ENCODE results near the gene PIN4. TPM values are rescaled to one million over a fixed set of nuclear protein-coding genes. Genes with fewer than 3 reads are reported as not detected.
"Not testable (repeated sequence)": the region's sequence is repeated elsewhere in the genome, so short reads cannot be mapped to it uniquely, and the experiment has no call there.

Gene PIN4
- total and polyA plus RNA-seq, 7 experiments from 2014 or later = 2.0 to 30.9 (median 11.6) TPM

DNA sequence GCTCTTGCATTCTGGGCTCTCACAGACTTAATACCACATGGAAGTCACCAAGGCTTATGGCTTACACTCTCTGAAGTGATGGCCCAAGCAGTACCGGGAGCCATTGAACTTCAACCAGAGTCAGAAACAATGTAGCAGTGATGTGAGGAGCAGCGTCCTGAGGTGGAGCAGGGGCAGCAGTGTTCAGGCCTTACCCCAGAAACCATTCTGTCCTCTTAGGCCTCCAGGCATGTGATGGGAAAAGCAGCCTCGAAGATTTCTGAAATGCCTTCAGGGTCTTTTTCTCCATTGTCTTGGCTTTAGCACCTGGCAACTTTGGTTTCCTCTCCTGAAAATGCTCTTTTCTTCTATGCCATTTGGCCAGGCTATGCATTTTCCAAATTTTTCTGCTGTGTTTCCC lies 22.8 kb upstream of the PIN4 start:
- Histone ChIP-seq H3K27me3 (ENCODE audit: control insufficient read depth in 2 of 2, insufficient read depth in 2 of 2, low read length in 2 of 2) (no peaks in the 10 kb centered on the region), H3K9me3 (ENCODE audit: control insufficient read depth in 2 of 3, low read length in 3 of 3) (no peaks in the 10 kb centered on the region), H3K4me1 (ENCODE audit: control insufficient read depth in 2 of 2, insufficient read depth in 2 of 2, low read length in 2 of 2) (no peaks in the 10 kb centered on the region), H3K4me3 (ENCODE audit: low read length) (no peak overlapping the region), H3K27ac (ENCODE audit: low read depth, low read length) (no peak overlapping the region), H3K36me3 (ENCODE audit: control insufficient read depth in 2 of 3, insufficient read depth in 3 of 3, low read length in 3 of 3) (no peaks in the 10 kb centered on the region)
- ATAC-seq (no peak), DNase-seq (no peak)
- peaks cover 0 to 5% (median 0%) of the 10 kb centered on the region in 5 donors for H3K27me3 Mint-ChIP-seq
- H3K27ac Mint-ChIP-seq = no peak overlapping the region
- ChIA-PET POLR2A (no interaction called here), CTCF (no interaction called here)
- intact Hi-C loops (cut with micrococcal nuclease) = no loop called here
- peaks cover 0 to 4% (median 0%) of the 10 kb centered on the region in 5 donors for H3K36me3 Mint-ChIP-seq
- no peaks in the 10 kb centered on the region for H3K4me1 Mint-ChIP-seq
- peaks cover 0 to 4% (median 0%) of the 10 kb centered on the region in 11 donors for H3K9me3 Mint-ChIP-seq
- H3K4me3 Mint-ChIP-seq = no peak overlapping the region

- ChIA-PET CTCF (no interaction called here), POLR2A (no interaction called here)
- intact Hi-C loops (cut with micrococcal nuclease) = no loop called here
- no peak overlapping the region for H3K4me3 Mint-ChIP-seq
- no peaks in the 10 kb centered on the region for H3K27me3 ChIP-seq (ENCODE audit: control insufficient read depth in 2 of 2, insufficient read depth in 2 of 2, low read length in 2 of 2)
- no peaks in the 10 kb centered on the region for H3K9me3 ChIP-seq (ENCODE audit: control insufficient read depth in 2 of 3, low read length in 3 of 3)
- peaks cover 0 to 5% (median 0%) of the 10 kb centered on the region in 5 donors for H3K27me3 Mint-ChIP-seq
- H3K36me3 Mint-ChIP-seq = peaks cover 0 to 4% (median 0%) of the 10 kb centered on the region in 5 donors
- DNase-seq (no peak), ATAC-seq (no peak)
- no peaks in the 10 kb centered on the region for H3K4me1 Mint-ChIP-seq
- H3K9me3 Mint-ChIP-seq = peaks cover 0 to 4% (median 0%) of the 10 kb centered on the region in 11 donors
- H3K4me3 ChIP-seq (ENCODE audit: low read length) = no peak overlapping the region
- H3K36me3 ChIP-seq (ENCODE audit: control insufficient read depth in 2 of 3, insufficient read depth in 3 of 3, low read length in 3 of 3) = no peaks in the 10 kb centered on the region
- H3K4me1 ChIP-seq (ENCODE audit: control insufficient read depth in 2 of 2, insufficient read depth in 2 of 2, low read length in 2 of 2) = no peaks in the 10 kb centered on the region
- no peak overlapping the region for H3K27ac Mint-ChIP-seq
- no peak overlapping the region for H3K27ac ChIP-seq (ENCODE audit: low read depth, low read length)
Measured at GRCh38 chrX:72159769-72160168, 21.8 kb upstream of the PIN4 start.

DNA sequence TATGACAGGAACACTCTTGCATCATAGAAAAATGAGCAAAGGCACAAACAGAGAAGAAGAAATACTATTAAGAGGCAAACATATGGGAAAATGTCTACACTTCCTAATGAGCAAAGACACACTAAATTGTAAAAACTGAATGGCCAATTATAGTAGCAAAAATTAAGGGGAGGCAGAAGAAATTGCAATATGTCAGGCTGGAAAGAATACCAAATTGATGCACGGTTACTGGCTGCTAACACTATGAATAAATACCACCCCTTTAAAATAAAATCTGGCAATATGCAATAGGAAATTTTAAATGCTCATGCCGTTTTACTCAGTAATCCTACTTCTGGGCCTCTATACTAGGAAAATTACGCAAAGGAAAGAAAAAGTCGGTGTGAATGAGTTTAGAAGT lies 16.0 kb upstream of the PIN4 start:
- H3K36me3 ChIP-seq (ENCODE audit: control insufficient read depth in 2 of 3, insufficient read depth in 3 of 3, low read length in 3 of 3) = no peaks in the 10 kb centered on the region
- peaks cover 0 to 5% (median 0%) of the 10 kb centered on the region in 5 donors for H3K27me3 Mint-ChIP-seq
- peaks cover 0 to 2% (median 0%) of the 10 kb centered on the region in 11 donors for H3K9me3 Mint-ChIP-seq
- ChIA-PET CTCF (no interaction called here), POLR2A (no interaction called here)
- no peaks in the 10 kb centered on the region for H3K36me3 Mint-ChIP-seq
- intact Hi-C loops (cut with micrococcal nuclease) = no loop called here
- H3K27me3 ChIP-seq (ENCODE audit: control insufficient read depth in 2 of 2, insufficient read depth in 2 of 2, low read length in 2 of 2) = no peaks in the 10 kb centered on the region
- H3K4me1 Mint-ChIP-seq = peaks cover 0 to 10% (median 5%) of the 10 kb centered on the region in 7 donors
- no peaks in the 10 kb centered on the region for H3K9me3 ChIP-seq (ENCODE audit: control insufficient read depth in 2 of 3, low read length in 3 of 3)
- ATAC-seq (no peak), DNase-seq (no peak)
- no peak overlapping the region for H3K27ac Mint-ChIP-seq
- no peaks in the 10 kb centered on the region for H3K4me1 ChIP-seq (ENCODE audit: control insufficient read depth in 2 of 2, insufficient read depth in 2 of 2, low read length in 2 of 2)
- no peak overlapping the region for H3K4me3 Mint-ChIP-seq
- H3K4me3 ChIP-seq (ENCODE audit: low read length) = no peak overlapping the region
- H3K27ac ChIP-seq (ENCODE audit: low read depth, low read length) = no peak overlapping the region

DNA sequence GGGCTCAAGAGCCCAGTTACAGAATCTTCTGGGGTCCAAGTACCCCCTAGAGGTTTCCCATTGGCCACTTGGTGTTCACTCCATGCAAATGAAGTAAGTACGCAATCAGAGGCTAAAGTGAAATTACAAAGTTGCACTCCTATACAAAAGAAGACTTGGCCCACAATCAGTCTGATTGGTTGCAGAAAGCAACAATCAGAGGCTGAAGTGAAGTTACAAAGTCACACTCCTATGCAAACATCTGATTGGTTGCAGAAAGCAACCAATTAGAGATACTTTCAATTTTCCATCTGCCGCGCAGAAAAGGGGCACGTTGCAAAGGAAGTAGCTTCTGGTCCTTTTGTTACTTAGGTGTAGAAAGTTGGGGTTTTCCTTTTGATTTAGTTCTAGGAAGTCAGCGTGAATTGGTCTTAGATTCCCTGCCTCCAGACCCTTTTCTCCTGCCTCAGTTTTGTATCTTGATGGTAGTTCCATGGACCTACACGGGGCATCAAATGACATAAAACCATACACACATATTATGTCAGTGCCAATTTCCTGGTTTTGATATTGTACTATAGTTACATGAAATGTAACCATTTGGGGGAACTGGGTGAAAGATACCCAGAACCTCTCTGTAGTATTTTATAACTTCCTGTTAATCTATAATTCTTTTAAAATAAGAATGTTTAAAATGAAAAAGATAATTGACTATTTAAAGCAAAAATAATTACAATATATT lies 12.4 kb upstream of the PIN4 start:
- intact Hi-C loops (cut with micrococcal nuclease) = loop anchor here (1.0 kb wide), 1 partner anchor 12 kb away; the partner anchor contains the start of gene PIN4 (in 2 of the 2)
- Histone ChIP-seq H3K9me3 (ENCODE audit: control insufficient read depth in 2 of 3, low read length in 3 of 3) (no peaks in the 10 kb centered on the region), H3K4me3 (ENCODE audit: low read length) (peak overlapping the region; percentile 28), H3K27me3 (ENCODE audit: control insufficient read depth in 2 of 2, insufficient read depth in 2 of 2, low read length in 2 of 2) (no peaks in the 10 kb centered on the region), H3K4me1 (ENCODE audit: control insufficient read depth in 2 of 2, insufficient read depth in 2 of 2, low read length in 2 of 2) (no peaks in the 10 kb centered on the region), H3K36me3 (ENCODE audit: control insufficient read depth in 2 of 3, insufficient read depth in 3 of 3, low read length in 3 of 3) (no peaks in the 10 kb centered on the region), H3K27ac (ENCODE audit: low read depth, low read length) (peak overlapping the region; percentile 66)
- Mint-ChIP-seq H3K27me3 (peaks cover 0 to 5% (median 0%) of the 10 kb centered on the region in 5 donors), H3K4me1 (peaks cover 0 to 10% (median 5%) of the 10 kb centered on the region in 7 donors), H3K27ac (peak overlapping the region; percentile 87 to 97 (median 90)), H3K4me3 (peak overlapping the region; percentile 46 to 89 (median 84)), H3K9me3 (peaks cover 0 to 2% (median 0%) of the 10 kb centered on the region in 11 donors), H3K36me3 (no peaks in the 10 kb centered on the region)
- ChIA-PET POLR2A (interaction anchor here (2.0 kb wide), 1 partner anchor 12 kb away, joined by 9 read pairs; the partner anchor contains the start of gene PIN4), CTCF (interaction anchor here (0.9 kb wide), 1 partner anchor 12 kb away, joined by 4 read pairs; no protein-coding TSS in a partner anchor)
- ATAC-seq = peak; percentile 94
- peak in 7 of 9 donors; percentile 52 to 71 (median 58) for DNase-seq

DNA sequence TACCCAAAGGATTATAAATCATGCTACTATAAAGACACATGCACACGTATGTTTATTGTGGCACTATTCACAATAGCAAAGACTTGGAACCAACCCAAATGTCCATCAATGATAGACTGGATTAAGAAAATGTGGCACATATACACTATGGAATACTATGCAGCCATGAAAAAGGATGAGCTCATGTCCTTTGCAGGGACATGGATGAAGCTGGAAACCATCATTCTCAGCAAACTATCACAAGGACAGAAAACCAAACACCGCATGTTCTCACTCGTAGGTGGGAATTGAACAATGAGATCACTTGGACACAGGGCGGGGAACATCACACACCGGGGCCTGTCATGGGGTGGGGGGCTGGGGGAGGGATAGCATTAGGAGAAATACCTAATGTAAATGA lies 5.3 kb upstream of the PIN4 start:
- H3K36me3 ChIP-seq (ENCODE audit: control insufficient read depth in 2 of 3, insufficient read depth in 3 of 3, low read length in 3 of 3); H3K27me3 Mint-ChIP-seq; H3K4me3 Mint-ChIP-seq; DNase-seq; H3K27ac Mint-ChIP-seq; H3K27ac ChIP-seq (ENCODE audit: low read depth, low read length); H3K36me3 Mint-ChIP-seq; CTCF ChIA-PET; H3K9me3 ChIP-seq (ENCODE audit: control insufficient read depth in 2 of 3, low read length in 3 of 3); ATAC-seq; H3K4me1 ChIP-seq (ENCODE audit: control insufficient read depth in 2 of 2, insufficient read depth in 2 of 2, low read length in 2 of 2); H3K27me3 ChIP-seq (ENCODE audit: control insufficient read depth in 2 of 2, insufficient read depth in 2 of 2, low read length in 2 of 2); intact Hi-C loops (cut with micrococcal nuclease); H3K4me3 ChIP-seq (ENCODE audit: low read length); POLR2A ChIA-PET; H3K9me3 Mint-ChIP-seq: not testable (repeated sequence)
- peaks cover 0 to 13% (median 10%) of the 10 kb centered on the region in 7 donors for H3K4me1 Mint-ChIP-seq

GRCh38 chrX:72176981-72177380 lies 4.6 kb upstream of the PIN4 start:
- ATAC-seq (no peak), DNase-seq (no peak)
- H3K4me1 Mint-ChIP-seq = peaks cover 0 to 13% (median 10%) of the 10 kb centered on the region in 7 donors
- H3K27ac Mint-ChIP-seq = no peak overlapping the region
- H3K4me3 Mint-ChIP-seq = no peak overlapping the region
- peaks cover 0 to 1% (median 0%) of the 10 kb centered on the region in 11 donors for H3K9me3 Mint-ChIP-seq
- Histone ChIP-seq H3K9me3 (ENCODE audit: control insufficient read depth in 2 of 3, low read length in 3 of 3) (no peaks in the 10 kb centered on the region), H3K27ac (ENCODE audit: low read depth, low read length) (no peak overlapping the region), H3K4me1 (ENCODE audit: control insufficient read depth in 2 of 2, insufficient read depth in 2 of 2, low read length in 2 of 2) (peaks cover 8 to 9% of the 10 kb centered on the region in 2 donors), H3K36me3 (ENCODE audit: control insufficient read depth in 2 of 3, insufficient read depth in 3 of 3, low read length in 3 of 3) (no peaks in the 10 kb centered on the region), H3K27me3 (ENCODE audit: control insufficient read depth in 2 of 2, insufficient read depth in 2 of 2, low read length in 2 of 2) (no peaks in the 10 kb centered on the region), H3K4me3 (ENCODE audit: low read length) (no peak overlapping the region)
- POLR2A ChIA-PET = no interaction called here
- intact Hi-C loops (cut with micrococcal nuclease) = no loop called here
- no peaks in the 10 kb centered on the region for H3K36me3 Mint-ChIP-seq
- CTCF ChIA-PET = no interaction called here
- H3K27me3 Mint-ChIP-seq = peaks cover 0 to 4% (median 0%) of the 10 kb centered on the region in 5 donors

All from naive thymus-derived CD4-positive, alpha-beta T cell (primary cell).